K562 (cell line): ENCODE data around the gene TGM1. TPM values are rescaled to one million over a fixed set of nuclear protein-coding genes. Genes with fewer than 3 reads are reported as not detected.

Source experiments
- ATAC-seq: fragments of 200-7000 bp; cut with Tn5 transposase; 3 replicates; pipeline ENCODE4 v1.9.1; 2020; ENCODE audit warnings: moderate library complexity
- BruUV-seq: library from RNA; stranded (reverse); fragments of 400-500 nt; replicated peaks from 2 replicates; lab custom pipeline; 2021; lab: Mats Ljungman, UMichigan
- CTCF ChIA-PET: fragments of 300-600 bp; formaldehyde crosslinking; extraction: SDS; loops from one replicate; lab custom pipeline; 2021; ENCODE audit warnings: low intra/inter-chr PET ratio; lab: Yijun Ruan, JAX
- POLR2A ChIA-PET: fragments of 300-600, 350-650 bp; sonication (Branson Sonifier 250); formaldehyde crosslinking; extraction: SDS; loops from one replicate; lab custom pipeline; 2021; ENCODE audit warnings: antibody characterized with exemption, inconsistent platforms; lab: Yijun Ruan, JAX
- DNase-seq, 4 experiments: peaks; one replicate each; pipeline versions ENCODE4 v3.0.0 to v3.0.0-alpha.2; 2011 to 2018; ENCODE audit warnings: low spot score in 3 of 4, mixed read lengths in 3 of 4; ENCODE audit errors: extremely low read depth in 1 of 4
- FAIRE-seq: peaks from 2 replicates; lab custom pipeline; 2011; peaks lifted over from hg19 to GRCh38; lab: Jason Lieb, UNC
- H2AFZ ChIP-seq: 2 replicates; pipeline ENCODE4 v1.6.0; 2011; ENCODE audit warnings: low read depth, low read length, control low read depth, inconsistent platforms
- H3K27ac ChIP-seq: fragments of 200-600 bp; 3 replicates; pipeline ENCODE4 v1.8.0; 2011; ENCODE audit warnings: low read depth, mild to moderate bottlenecking, control low read depth, inconsistent platforms, low read length, moderate library complexity, mixed read lengths; ENCODE audit errors: extremely low read depth
- H3K27me3 ChIP-seq, 2 experiments: fragments of 300-600 bp in 1 of 2; 2 replicates in 1 of 2; 3 replicates in 1 of 2; pipeline versions ENCODE4 v1.6.0 to v1.8.0; 2011; ENCODE audit warnings: inconsistent platforms in 2 of 2, low read length in 2 of 2, mild to moderate bottlenecking in 1 of 2, mixed read lengths in 1 of 2, moderate library complexity in 1 of 2; ENCODE audit not compliant: control insufficient read depth in 2 of 2, insufficient read depth in 2 of 2
- H3K36me3 ChIP-seq: fragments of 300-600 bp; 3 replicates; pipeline ENCODE4 v1.8.0; 2011; ENCODE audit warnings: mild to moderate bottlenecking, low read length, inconsistent platforms; ENCODE audit not compliant: control insufficient read depth, insufficient read depth
- H3K4me1 ChIP-seq, 2 experiments: fragments of 200-600 bp in 1 of 2; replicated peaks in 1 of 2; 2 replicates in 1 of 2; 3 replicates in 1 of 2; pipeline versions ENCODE4 v1.5.1 to v1.8.0; 2011; ENCODE audit warnings: inconsistent platforms in 2 of 2, low read length in 2 of 2, mild to moderate bottlenecking in 1 of 2, mixed read lengths in 1 of 2, moderate library complexity in 1 of 2; ENCODE audit not compliant: control insufficient read depth in 2 of 2, insufficient read depth in 2 of 2
- H3K4me2 ChIP-seq: 2 replicates; pipeline ENCODE4 v1.6.1; 2011; ENCODE audit warnings: low read length, control low read depth, inconsistent platforms, mixed read lengths; ENCODE audit not compliant: insufficient read depth
- H3K4me3 ChIP-seq: fragments of 200-600 bp; sonication (generic), shearing (Covaris generic); 2 replicates; pipeline ENCODE4 v1.5.1; 2016; ENCODE audit warnings: control low read depth, inconsistent platforms
- H3K79me2 ChIP-seq: fragments of 200-600 bp; 3 replicates; pipeline ENCODE4 v1.8.0; 2011; ENCODE audit warnings: low read length, inconsistent platforms; ENCODE audit not compliant: control insufficient read depth, insufficient read depth
- H3K9ac ChIP-seq, 2 experiments: 2 replicates each; pipeline versions ENCODE4 v1.6.0 to v1.6.1; 2011; ENCODE audit warnings: low read depth in 2 of 2, low read length in 2 of 2, control low read depth in 1 of 2, inconsistent platforms in 1 of 2, mild to moderate bottlenecking in 1 of 2, mixed read lengths in 1 of 2; ENCODE audit not compliant: insufficient read depth in 1 of 2
- H3K9me1 ChIP-seq: one replicate; pipeline ENCODE4 v1.6.0; 2011; ENCODE audit warnings: inconsistent platforms, mild to moderate bottlenecking, low read length, moderate library complexity; ENCODE audit not compliant: control insufficient read depth, insufficient read depth
- H3K9me3 ChIP-seq: replicated peaks from 2 replicates; pipeline ENCODE4 v1.5.1; 2011; ENCODE audit warnings: low read depth, low read length, inconsistent platforms; ENCODE audit not compliant: control insufficient read depth, insufficient read depth
- H4K20me1 ChIP-seq: replicated peaks from 2 replicates; pipeline ENCODE4 v1.6.1; 2011; ENCODE audit warnings: low read length, inconsistent platforms, mixed read lengths; ENCODE audit not compliant: control insufficient read depth, insufficient read depth
- CTBP1 ChIP-seq: fragments of 450-650 bp; IDR thresholded peaks from 2 replicates; pipeline ENCODE4 v1.6.1; 2016; ENCODE audit warnings: borderline replicate concordance
- DACH1 ChIP-seq: fragments of 450-650 bp; IDR thresholded peaks from 2 replicates; pipeline ENCODE4 v1.6.1; 2018; ENCODE audit not compliant: partially characterized antibody
- EP300 ChIP-seq: IDR thresholded peaks from 2 replicates; pipeline ENCODE4 v1.6.1; 2012; ENCODE audit warnings: low read length, improper control_type of control experiment
- FOXK1 ChIP-seq: sonication (generic); formaldehyde crosslinking; IDR thresholded peaks from 2 replicates; pipeline ENCODE4 v1.8.0; 2022; ENCODE audit warnings: missing genetic modification reagents, mild to moderate bottlenecking, borderline replicate concordance
- KDM1A ChIP-seq, 2 experiments: fragments of 450-650 bp; IDR thresholded peaks; 2 replicates each; pipeline ENCODE4 v1.6.1; 2016; ENCODE audit warnings: mild to moderate bottlenecking in 2 of 2
- MCM7 ChIP-seq, 2 experiments: fragments of 450-650 bp; IDR thresholded peaks; 2 replicates each; pipeline ENCODE4 v1.6.1; 2016 to 2018
- MEIS2 ChIP-seq: fragments of 450-650 bp; IDR thresholded peaks from 2 replicates; pipeline ENCODE4 v1.6.1; 2014; ENCODE audit warnings: mild to moderate bottlenecking; ENCODE audit not compliant: partially characterized antibody
- NFE2 ChIP-seq: IDR thresholded peaks from 2 replicates; pipeline ENCODE4 v1.6.1; 2014; ENCODE audit warnings: antibody characterized with exemption, low read depth
- NFXL1 ChIP-seq: fragments of 450-650 bp; formaldehyde crosslinking; IDR thresholded peaks from 2 replicates; pipeline ENCODE4 v1.4.0; 2021; ENCODE audit warnings: mild to moderate bottlenecking
- RCOR1 ChIP-seq, 2 experiments: IDR thresholded peaks; 2 replicates each; pipeline ENCODE4 v1.6.1; 2012; ENCODE audit warnings: low read depth in 2 of 2, low read length in 2 of 2, borderline replicate concordance in 1 of 2, improper control_type of control experiment in 1 of 2
- TEAD1 ChIP-seq, 2 experiments: fragments of 450-650 bp in 1 of 2; sonication (generic) in 1 of 2; formaldehyde crosslinking; IDR thresholded peaks; 2 replicates each; pipeline versions ENCODE4 v1.4.0 to v1.8.0; 2020 to 2022; ENCODE audit warnings: mild to moderate bottlenecking in 2 of 2, missing genetic modification reagents in 1 of 2
- TEAD2 ChIP-seq: fragments of 450-650 bp; IDR thresholded peaks from 2 replicates; pipeline ENCODE4 v1.6.1; 2016; ENCODE audit warnings: missing genetic modification characterization, control low read depth, missing compliant biosample characterization
- WGBS: fragments of 100-300 bp; shearing (Covaris generic); methylation state at CpG from one replicate; pipeline ENCODE4 v1.1.6; 2016; ENCODE audit warnings: low coverage, mixed read lengths; ENCODE audit not compliant: insufficient coverage; ENCODE audit errors: missing lambda C conversion rate; 5-methylcytosine and 5-hydroxymethylcytosine counted together
- in situ Hi-C: fragments of 300-500 bp; cut with MboI; formaldehyde crosslinking; loops from 4 replicates; pipeline ENCODE4 v1.15.0; 2018; ENCODE audit warnings: inconsistent platforms, mixed read lengths
- intact Hi-C: fragments of 100-400 bp; cut with micrococcal nuclease; formaldehyde crosslinking; loops from 2 replicates; pipeline ENCODE4 v1.14.2; 2022
- polyA plus RNA-seq, 8 experiments: library from polyadenylated mRNA; depleted of rRNA in 4 of 8; stranded (reverse) in 5 of 8; unstranded in 3 of 8; fragments of >200 nt; fragmentation: Nextera tagmentation in 2 of 8; fragmentation: Illumina TruSeq in 1 of 8; extraction: Ambion mirVana in 2 of 8; extraction: Trizol in 1 of 8; gene quantifications; 2 replicates each; pipeline versions ENCODE4 v1.2.1 to v1.2.3, GENCODE V29; 2011 to 2014; ENCODE audit warnings: inconsistent platforms in 1 of 8, missing spikeins in 1 of 8
- total RNA-seq, 7 experiments: library from RNA; depleted of rRNA in 6 of 7; stranded (reverse); fragments of >200 nt in 6 of 7; fragmentation: Illumina TruSeq in 2 of 7; extraction: Trizol in 2 of 7; gene quantifications; 2 replicates each; pipeline versions ENCODE4 v1.2.1 to v1.2.3, GENCODE V29; 2011 to 2021; ENCODE audit warnings: low replicate concordance in 1 of 7
- TF ChIP-seq, protein P1 (sequence below): fragments of 200-800 bp; sonication (Bioruptor generic); IDR thresholded peaks from 2 replicates; pipeline ENCODE4 v1.6.1; 2017; ENCODE audit warnings: missing genetic modification characterization, missing compliant biosample characterization
- TF ChIP-seq, protein P2 (sequence below): fragments of 450-650 bp; IDR thresholded peaks from 2 replicates; pipeline ENCODE4 v1.6.1; 2016
- TF ChIP-seq, protein P3 (sequence below), 2 experiments: IDR thresholded peaks in 1 of 2; conservative IDR thresholded peaks in 1 of 2; 2 replicates each; pipeline ENCODE4 v1.6.1; 2016; ENCODE audit warnings: low read depth in 2 of 2, mild to moderate bottlenecking in 1 of 2, missing compliant biosample characterization in 1 of 2, missing genetic modification characterization in 1 of 2, moderate library complexity in 1 of 2

The TGM1 gene
- total and polyA plus RNA-seq, 9 of the 15 experiments (the other 6 are each of a cell fraction or from before 2014, with no cell fraction given): 0.13 to 4.4 (median 0.88) TPM

DNA sequence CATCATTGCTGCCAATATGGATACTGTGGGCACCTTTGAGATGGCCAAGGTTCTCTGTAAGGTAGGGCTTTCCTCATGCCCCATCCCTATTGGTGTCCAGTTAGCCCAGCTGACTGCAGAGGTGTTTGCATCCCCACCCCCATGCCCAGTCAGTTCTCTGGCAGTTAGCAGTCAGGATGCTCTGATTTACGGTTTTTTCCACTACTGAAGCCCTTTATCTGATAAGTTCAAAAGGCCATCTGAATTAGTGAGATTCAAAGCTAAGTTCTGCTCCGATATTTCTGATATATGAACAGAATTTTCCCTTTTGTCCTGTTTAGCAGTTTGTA, 29.5 kb downstream of the TGM1 start:
- in situ Hi-C loops (no loop called here), intact Hi-C loops (loop anchor here (2.0 kb wide), 1 partner anchor 17 kb away; the partner anchor contains the start of gene MDP1)
- FAIRE-seq: no peak
- no peaks in the 10 kb centered on the region for H3K9me1 ChIP-seq
- ChIA-PET POLR2A (interaction anchor here (0.7 to 1.4 kb wide), 2 partner anchors 64 to 85 kb away, joined by 3 read pairs; no protein-coding TSS in a partner anchor), CTCF (no interaction called here)
- BruUV-seq: no TSS peak
- no peaks in the 10 kb centered on the region for H3K9me3 ChIP-seq
- H3K4me3 ChIP-seq: peak overlapping the region; percentile 54
- peak in 2 of 4 experiments; percentile 16 to 25 for DNase-seq
- ATAC-seq: no peak
- peaks cover 46% of the 10 kb centered on the region for H3K36me3 ChIP-seq
- TF ChIP-seq NFE2 (peak; percentile 40; the same call in 1 of the 2 replicates), TEAD1 (CRISPR knock-in tag; IDR thresholded peaks at IDR 0.05) (0 out of 4 replicates have a peak, but pooled peaks of 1 of the 2 experiments have one; percentile 25), NFXL1 (no peak), MCM7 (IDR thresholded peaks at IDR 0.05) (no peak), CTBP1 (peak; percentile 10; the same call in 1 of the 2 replicates), TEAD2 (tag) (no peak), RCOR1 (IDR thresholded peaks at IDR 0.05; ENCODE audit: borderline replicate concordance in 1 of 2, low read depth in 2 of 2, low read length in 2 of 2) (peak in 1 of 2 experiments; percentile 82; a peak in 1 of 4 replicates), FOXK1 (CRISPR knock-in tag) (no peak), EP300 (peak; percentile 66), DACH1 (peak; percentile 6), KDM1A (IDR thresholded peaks at IDR 0.05) (peak; percentile 61 to 65; a peak in 3 of 4 replicates), MEIS2 (peak; percentile 93)
- TF ChIP-seq, protein P1, sequence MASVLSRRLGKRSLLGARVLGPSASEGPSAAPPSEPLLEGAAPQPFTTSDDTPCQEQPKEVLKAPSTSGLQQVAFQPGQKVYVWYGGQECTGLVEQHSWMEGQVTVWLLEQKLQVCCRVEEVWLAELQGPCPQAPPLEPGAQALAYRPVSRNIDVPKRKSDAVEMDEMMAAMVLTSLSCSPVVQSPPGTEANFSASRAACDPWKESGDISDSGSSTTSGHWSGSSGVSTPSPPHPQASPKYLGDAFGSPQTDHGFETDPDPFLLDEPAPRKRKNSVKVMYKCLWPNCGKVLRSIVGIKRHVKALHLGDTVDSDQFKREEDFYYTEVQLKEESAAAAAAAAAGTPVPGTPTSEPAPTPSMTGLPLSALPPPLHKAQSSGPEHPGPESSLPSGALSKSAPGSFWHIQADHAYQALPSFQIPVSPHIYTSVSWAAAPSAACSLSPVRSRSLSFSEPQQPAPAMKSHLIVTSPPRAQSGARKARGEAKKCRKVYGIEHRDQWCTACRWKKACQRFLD (CRISPR knock-in tag): no peak
- TF ChIP-seq, protein P2, sequence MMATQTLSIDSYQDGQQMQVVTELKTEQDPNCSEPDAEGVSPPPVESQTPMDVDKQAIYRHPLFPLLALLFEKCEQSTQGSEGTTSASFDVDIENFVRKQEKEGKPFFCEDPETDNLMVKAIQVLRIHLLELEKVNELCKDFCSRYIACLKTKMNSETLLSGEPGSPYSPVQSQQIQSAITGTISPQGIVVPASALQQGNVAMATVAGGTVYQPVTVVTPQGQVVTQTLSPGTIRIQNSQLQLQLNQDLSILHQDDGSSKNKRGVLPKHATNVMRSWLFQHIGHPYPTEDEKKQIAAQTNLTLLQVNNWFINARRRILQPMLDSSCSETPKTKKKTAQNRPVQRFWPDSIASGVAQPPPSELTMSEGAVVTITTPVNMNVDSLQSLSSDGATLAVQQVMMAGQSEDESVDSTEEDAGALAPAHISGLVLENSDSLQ: peak; percentile 85
- TF ChIP-seq, protein P3, sequence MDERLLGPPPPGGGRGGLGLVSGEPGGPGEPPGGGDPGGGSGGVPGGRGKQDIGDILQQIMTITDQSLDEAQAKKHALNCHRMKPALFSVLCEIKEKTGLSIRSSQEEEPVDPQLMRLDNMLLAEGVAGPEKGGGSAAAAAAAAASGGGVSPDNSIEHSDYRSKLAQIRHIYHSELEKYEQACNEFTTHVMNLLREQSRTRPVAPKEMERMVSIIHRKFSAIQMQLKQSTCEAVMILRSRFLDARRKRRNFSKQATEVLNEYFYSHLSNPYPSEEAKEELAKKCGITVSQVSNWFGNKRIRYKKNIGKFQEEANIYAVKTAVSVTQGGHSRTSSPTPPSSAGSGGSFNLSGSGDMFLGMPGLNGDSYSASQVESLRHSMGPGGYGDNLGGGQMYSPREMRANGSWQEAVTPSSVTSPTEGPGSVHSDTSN (CRISPR knock-in tag; IDR thresholded peaks at IDR 0.05; ENCODE audit: low read depth): 0 out of 2 replicates have a peak, but pooled peaks have one; percentile 21
- TF ChIP-seq, protein P3 (tag; conservative IDR thresholded peaks at IDR 0.05; ENCODE audit: low read depth): peak; percentile 82
- H3K9ac ChIP-seq: peak overlapping the region in 1 of 2 experiments; percentile 72; a peak in 3 of 4 replicates
- peak overlapping the region; percentile 98 for H3K4me2 ChIP-seq
- WGBS: 10% methylated on average over 2 of the region's 2 CpGs
- H3K4me1 ChIP-seq: peaks cover 6 to 15% of the 10 kb centered on the region in 2 experiments
- H3K79me2 ChIP-seq: peaks cover 39% of the 10 kb centered on the region
- H3K27ac ChIP-seq: peak overlapping the region; percentile 89
- H4K20me1 ChIP-seq: no peaks in the 10 kb centered on the region
- no peak overlapping the region for H2AFZ ChIP-seq
- H3K27me3 ChIP-seq: no peaks in the 10 kb centered on the region
